ENCODE measurements around the gene PDSS2. TPM values are rescaled to one million over a fixed set of nuclear protein-coding genes. Genes with fewer than 3 reads are reported as not detected.

PDSS2 gene
- 13.0 and 14.4 TPM in 2 replicates for total RNA-seq

GRCh38 chr6:107459283-107460082, at the start of gene PDSS2:
Gene PDSS2 (minus strand): TSS chr6:107459564. CDS start chr6:107459285, 279 bp downstream.
- H3K4me3 Mint-ChIP-seq (ENCODE audit: low read depth): peak within 1 kb of the TSS; percentile 95
- peak within 1 kb of the TSS; percentile 88 for H3K27ac Mint-ChIP-seq
- intact Hi-C loops (cut with micrococcal nuclease): loop anchor here (1.0 to 5.0 kb wide), 6 partner anchors 29 to 1923 kb away; partner anchors contain the start of genes CD164, MTRES1, QRSL1 and RTN4IP1
- no peaks in the 10 kb centered on the region for H3K36me3 Mint-ChIP-seq (ENCODE audit: low read depth)
- peaks cover 2% of the 10 kb centered on the region for H3K27me3 Mint-ChIP-seq (ENCODE audit: low read depth)
- peak; percentile 96 for DNase-seq (ENCODE audit: low spot score)
- H3K4me1 Mint-ChIP-seq (ENCODE audit: low read depth): peaks cover 13% of the 10 kb centered on the region
- no peaks in the 10 kb centered on the region for H3K9me3 Mint-ChIP-seq

DNA sequence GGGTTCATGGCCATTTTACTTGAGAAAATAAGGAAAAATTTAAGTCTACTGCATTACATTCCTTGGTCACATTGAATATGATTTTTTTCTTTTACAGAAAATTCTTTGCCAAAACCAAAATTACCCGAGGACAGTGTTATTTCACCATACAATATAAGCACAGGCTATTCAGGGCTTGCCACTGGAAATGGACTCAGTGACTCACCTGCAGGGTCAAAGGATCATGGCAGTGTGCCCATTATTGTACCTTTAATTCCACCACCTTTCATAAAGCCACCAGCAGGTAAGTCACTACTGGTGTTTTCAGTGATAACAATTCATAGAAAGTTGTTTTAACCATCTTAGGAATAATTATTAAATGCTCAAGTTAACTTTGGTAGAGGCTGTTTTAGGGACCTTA, 46.8 kb upstream of the PDSS2 start:
- Mint-ChIP-seq H3K27ac (no peak overlapping the region), H3K4me1 (ENCODE audit: low read depth) (no peaks in the 10 kb centered on the region), H3K4me3 (ENCODE audit: low read depth) (no peak overlapping the region), H3K36me3 (ENCODE audit: low read depth) (no peaks in the 10 kb centered on the region), H3K9me3 (no peaks in the 10 kb centered on the region), H3K27me3 (ENCODE audit: low read depth) (peaks cover 30% of the 10 kb centered on the region)
- DNase-seq (ENCODE audit: low spot score): no peak
- intact Hi-C loops (cut with micrococcal nuclease): no loop called here

- no peaks in the 10 kb centered on the region for H3K36me3 Mint-ChIP-seq (ENCODE audit: low read depth)
- intact Hi-C loops (cut with micrococcal nuclease): no loop called here
- peaks cover 32% of the 10 kb centered on the region for H3K27me3 Mint-ChIP-seq (ENCODE audit: low read depth)
- DNase-seq (ENCODE audit: low spot score): no peak
- H3K4me1 Mint-ChIP-seq (ENCODE audit: low read depth): no peaks in the 10 kb centered on the region
- H3K4me3 Mint-ChIP-seq (ENCODE audit: low read depth): no peak overlapping the region
- no peak overlapping the region for H3K27ac Mint-ChIP-seq
- no peaks in the 10 kb centered on the region for H3K9me3 Mint-ChIP-seq
These were observed 45.1 kb upstream of the PDSS2 start for GRCh38 chr6:107504270-107505026.

- H3K4me3 Mint-ChIP-seq (ENCODE audit: low read depth): no peak overlapping the region
- H3K4me1 Mint-ChIP-seq (ENCODE audit: low read depth): no peaks in the 10 kb centered on the region
- peaks cover 52% of the 10 kb centered on the region for H3K27me3 Mint-ChIP-seq (ENCODE audit: low read depth)
- H3K9me3 Mint-ChIP-seq: no peaks in the 10 kb centered on the region
- no peak for DNase-seq (ENCODE audit: low spot score)
- intact Hi-C loops (cut with micrococcal nuclease): loop anchor here (10.0 kb wide), 2 partner anchors 138 to 182 kb away; no protein-coding TSS in a partner anchor
- H3K36me3 Mint-ChIP-seq (ENCODE audit: low read depth): no peaks in the 10 kb centered on the region
- H3K27ac Mint-ChIP-seq: no peak overlapping the region
These were observed 37.7 kb upstream of the PDSS2 start for GRCh38 chr6:107496892-107497684.

GRCh38 chr6:107495971-107496370, 36.6 kb upstream of the PDSS2 start:
- Mint-ChIP-seq H3K36me3 (ENCODE audit: low read depth) (no peaks in the 10 kb centered on the region), H3K4me1 (ENCODE audit: low read depth) (peaks cover 4% of the 10 kb centered on the region), H3K9me3 (no peaks in the 10 kb centered on the region), H3K27me3 (ENCODE audit: low read depth) (peaks cover 45% of the 10 kb centered on the region), H3K27ac (no peak overlapping the region), H3K4me3 (ENCODE audit: low read depth) (no peak overlapping the region)
- no peak for DNase-seq (ENCODE audit: low spot score)
- intact Hi-C loops (cut with micrococcal nuclease): loop anchor here (10.0 kb wide), 2 partner anchors 139 to 181 kb away; no protein-coding TSS in a partner anchor

DNA sequence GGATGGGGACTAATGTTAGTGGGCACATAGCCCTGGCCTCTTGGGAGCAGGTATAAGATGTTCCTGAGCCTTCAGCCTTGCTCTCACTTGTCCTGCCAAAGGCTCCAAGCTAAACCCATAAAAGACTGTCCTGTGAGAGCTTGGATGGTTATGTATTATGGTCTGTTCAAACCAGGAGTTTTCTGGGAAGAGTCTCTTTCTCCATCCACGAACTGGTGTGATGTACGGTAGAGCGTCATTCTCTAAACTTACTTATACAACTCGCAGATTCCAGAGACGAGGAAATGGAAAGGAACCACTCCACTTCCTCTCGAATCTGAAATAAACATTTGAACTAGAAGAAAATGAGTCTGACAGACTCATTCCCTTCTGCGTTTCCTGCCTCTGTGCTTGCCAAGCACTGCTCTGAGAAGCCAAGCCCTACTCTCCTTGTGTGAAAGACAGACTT, 35.9 kb upstream of the PDSS2 start:
- intact Hi-C loops (cut with micrococcal nuclease): loop anchor here (10.0 kb wide), 2 partner anchors 140 to 180 kb away; no protein-coding TSS in a partner anchor
- Mint-ChIP-seq H3K4me3 (ENCODE audit: low read depth) (no peak overlapping the region), H3K27ac (no peak overlapping the region), H3K4me1 (ENCODE audit: low read depth) (peaks cover 8% of the 10 kb centered on the region), H3K27me3 (ENCODE audit: low read depth) (peaks cover 48% of the 10 kb centered on the region), H3K9me3 (no peaks in the 10 kb centered on the region), H3K36me3 (ENCODE audit: low read depth) (no peaks in the 10 kb centered on the region)
- DNase-seq (ENCODE audit: low spot score): no peak

GRCh38 chr6:107493158-107494057, 34.0 kb upstream of the PDSS2 start:
- Mint-ChIP-seq H3K4me1 (ENCODE audit: low read depth) (peaks cover 14% of the 10 kb centered on the region), H3K36me3 (ENCODE audit: low read depth) (no peaks in the 10 kb centered on the region), H3K9me3 (no peaks in the 10 kb centered on the region), H3K27ac (no peak overlapping the region), H3K4me3 (ENCODE audit: low read depth) (no peak overlapping the region), H3K27me3 (ENCODE audit: low read depth) (peaks cover 47% of the 10 kb centered on the region)
- DNase-seq (ENCODE audit: low spot score): no peak
- intact Hi-C loops (cut with micrococcal nuclease): loop anchor here (5.0 to 10.0 kb wide), 3 partner anchors 141 to 669 kb away; no protein-coding TSS in a partner anchor

DNA sequence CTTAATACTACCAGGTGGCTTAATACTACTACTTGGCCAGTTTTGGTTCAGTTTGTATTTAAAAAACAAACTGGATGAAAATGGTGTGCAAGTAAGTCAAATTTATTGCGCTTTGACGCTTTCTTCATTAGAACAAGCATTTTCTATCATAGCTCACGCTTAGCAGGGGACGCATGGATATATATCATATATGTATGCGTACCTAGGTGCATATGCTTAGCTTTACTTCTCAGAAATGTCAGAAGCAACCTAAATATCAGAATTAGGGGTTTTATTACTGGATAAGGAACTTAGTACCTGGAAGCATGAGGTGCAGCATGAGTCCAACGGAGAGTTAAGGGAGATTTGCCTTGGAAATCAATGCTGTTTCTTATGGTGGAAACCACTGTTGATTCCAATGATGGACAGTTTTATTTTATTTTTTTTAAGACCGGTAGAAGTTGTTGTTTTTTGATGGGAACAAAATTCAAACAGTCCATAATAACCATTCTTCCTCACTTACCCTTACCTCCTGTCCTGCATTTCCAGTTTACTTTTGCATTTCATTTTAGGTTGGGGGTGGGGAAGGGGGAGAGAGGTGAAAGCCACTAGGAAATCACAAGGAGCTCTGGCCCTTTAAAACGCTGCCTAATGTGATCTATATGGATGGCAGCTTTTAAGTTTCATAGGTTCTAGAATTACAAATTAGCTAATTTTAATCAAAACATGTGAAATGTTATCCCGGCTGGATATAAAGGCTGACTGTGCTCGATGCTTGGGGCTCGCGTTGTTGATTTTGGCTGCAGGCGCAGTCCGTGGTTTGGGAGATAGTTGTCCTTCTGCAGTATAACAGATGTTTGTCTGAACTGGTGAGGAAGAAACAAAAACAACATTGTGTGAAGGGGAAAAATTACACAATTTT, 32.6 kb upstream of the PDSS2 start:
- H3K4me3 Mint-ChIP-seq (ENCODE audit: low read depth): peak overlapping the region; percentile 80
- H3K27ac Mint-ChIP-seq: no peak overlapping the region
- intact Hi-C loops (cut with micrococcal nuclease): loop anchor here (5.0 to 10.0 kb wide), 3 partner anchors 143 to 670 kb away; no protein-coding TSS in a partner anchor
- no peaks in the 10 kb centered on the region for H3K9me3 Mint-ChIP-seq
- no peak for DNase-seq (ENCODE audit: low spot score)
- H3K27me3 Mint-ChIP-seq (ENCODE audit: low read depth): peaks cover 53% of the 10 kb centered on the region
- no peaks in the 10 kb centered on the region for H3K36me3 Mint-ChIP-seq (ENCODE audit: low read depth)
- H3K4me1 Mint-ChIP-seq (ENCODE audit: low read depth): peaks cover 20% of the 10 kb centered on the region

GRCh38 chr6:107491138-107491609, 31.8 kb upstream of the PDSS2 start:
- Mint-ChIP-seq H3K4me3 (ENCODE audit: low read depth) (peak overlapping the region; percentile 80), H3K27me3 (ENCODE audit: low read depth) (peaks cover 49% of the 10 kb centered on the region), H3K27ac (no peak overlapping the region), H3K9me3 (no peaks in the 10 kb centered on the region), H3K36me3 (ENCODE audit: low read depth) (no peaks in the 10 kb centered on the region), H3K4me1 (ENCODE audit: low read depth) (peaks cover 20% of the 10 kb centered on the region)
- intact Hi-C loops (cut with micrococcal nuclease): loop anchor here (5.0 to 10.0 kb wide), 3 partner anchors 144 to 671 kb away; no protein-coding TSS in a partner anchor
- no peak for DNase-seq (ENCODE audit: low spot score)

DNA sequence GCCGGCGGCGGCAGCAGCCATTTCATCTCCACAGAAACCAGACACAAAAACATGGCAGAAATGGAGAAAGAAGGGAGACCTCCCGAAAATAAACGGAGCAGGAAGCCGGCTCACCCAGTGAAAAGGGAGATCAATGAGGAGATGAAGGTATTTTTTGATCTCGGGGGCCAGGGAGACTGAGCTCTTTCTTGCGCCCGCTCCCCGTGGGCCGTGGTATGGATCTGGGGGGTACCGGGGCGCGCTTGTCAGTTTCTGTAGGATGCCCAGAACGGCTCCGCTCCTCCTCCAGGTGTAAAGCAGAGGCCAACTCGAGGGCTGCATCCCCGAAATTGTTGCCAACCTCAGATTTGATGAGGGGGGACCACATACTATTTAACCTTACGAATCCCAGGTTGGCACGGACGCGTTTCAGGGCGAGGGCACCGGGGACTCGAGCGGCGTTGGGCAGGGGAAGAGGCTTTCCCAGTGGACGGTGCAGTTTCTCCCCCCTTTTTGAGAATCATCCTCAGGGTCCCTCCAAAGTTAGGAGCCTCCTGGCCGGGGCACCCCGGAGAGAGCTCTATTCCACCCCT, 31.3 kb upstream of the PDSS2 start:
- no peaks in the 10 kb centered on the region for H3K36me3 Mint-ChIP-seq (ENCODE audit: low read depth)
- intact Hi-C loops (cut with micrococcal nuclease): loop anchor here (5.0 to 10.0 kb wide), 3 partner anchors 144 to 672 kb away; no protein-coding TSS in a partner anchor
- no peak overlapping the region for H3K27ac Mint-ChIP-seq
- H3K27me3 Mint-ChIP-seq (ENCODE audit: low read depth): peaks cover 47% of the 10 kb centered on the region
- H3K4me1 Mint-ChIP-seq (ENCODE audit: low read depth): peaks cover 20% of the 10 kb centered on the region
- H3K9me3 Mint-ChIP-seq: no peaks in the 10 kb centered on the region
- DNase-seq (ENCODE audit: low spot score): no peak
- H3K4me3 Mint-ChIP-seq (ENCODE audit: low read depth): peak overlapping the region; percentile 80

Measured in activated T-helper 2 cell treated with anti-CD3 and anti-CD28 coated beads, Interferon-gamma antibody, Interleukin-2, Interleukin-4, amounts not matched to agents 10 μg/mL and 5 μg/mL and 100 μg/mL, durations not matched to agents 14 hours and 24 hours and 36 hours (primary cell).